ENCODE data around the gene REC8.
A peak's percentile ranks its signal among the peaks of the same experiment; 100 is the strongest.
"Not testable (repeated sequence)": the region's sequence is repeated elsewhere in the genome, so short reads cannot be mapped to it uniquely, and the experiment has no call there.

The REC8 gene

GRCh38 chr14:24204163-24205146, 32.6 kb downstream of the REC8 start:
- no peak for DNase-seq
- no peak for TF ChIP-seq POLR2A (IDR thresholded peaks at IDR 0.05; ENCODE audit: low read length)
- no peak for TF ChIP-seq GATA1 (IDR thresholded peaks at IDR 0.05; ENCODE audit: low read depth, low read length)

- no peak for TF ChIP-seq POLR2A (IDR thresholded peaks at IDR 0.05; ENCODE audit: low read length)
- TF ChIP-seq GATA1 (IDR thresholded peaks at IDR 0.05; ENCODE audit: low read depth, low read length) = no peak
- no peak for DNase-seq
Observed at GRCh38 chr14:24206260-24207103, 34.6 kb downstream of the REC8 start.

- TF ChIP-seq POLR2A (IDR thresholded peaks at IDR 0.05; ENCODE audit: low read length) = no peak
- DNase-seq = no peak
Observed at GRCh38 chr14:24207104-24207551, 35.2 kb downstream of the REC8 start.

GRCh38 chr14:24207625-24208024, 35.7 kb downstream of the REC8 start:
- no peak for TF ChIP-seq POLR2A (IDR thresholded peaks at IDR 0.05; ENCODE audit: low read length)
- TF ChIP-seq GATA1 (IDR thresholded peaks at IDR 0.05; ENCODE audit: low read depth, low read length) = no peak
- DNase-seq = no peak

- no peak for TF ChIP-seq GATA1 (IDR thresholded peaks at IDR 0.05; ENCODE audit: low read depth, low read length)
- no peak for TF ChIP-seq POLR2A (IDR thresholded peaks at IDR 0.05; ENCODE audit: low read length)
- no peak for DNase-seq
Observed at GRCh38 chr14:24211311-24211710, 39.4 kb downstream of the REC8 start.

GRCh38 chr14:24212924-24213865, 41.3 kb downstream of the REC8 start, which contains the start of gene CHMP4A:
Gene CHMP4A (minus strand): TSS chr14:24213488. CDS start chr14:24213439, 49 bp downstream.
- no peak for TF ChIP-seq GATA1 (IDR thresholded peaks at IDR 0.05; ENCODE audit: low read depth, low read length)
- TF ChIP-seq POLR2A (IDR thresholded peaks at IDR 0.05; ENCODE audit: low read length) = peak; percentile 99
- peak; percentile 97 to 98 for DNase-seq

GRCh38 chr14:24213866-24214662, 42.2 kb downstream of the REC8 start:
- TF ChIP-seq POLR2A (IDR thresholded peaks at IDR 0.05; ENCODE audit: low read length) (no peak), GATA1 (IDR thresholded peaks at IDR 0.05; ENCODE audit: low read depth, low read length) (no peak)
- DNase-seq = peak in 1 of 2 experiments; percentile 27

- TF ChIP-seq GATA1 (IDR thresholded peaks at IDR 0.05; ENCODE audit: low read depth, low read length) (no peak), POLR2A (IDR thresholded peaks at IDR 0.05; ENCODE audit: low read length) (peak; percentile 94)
- DNase-seq = peak; percentile 92 to 95
Observed at GRCh38 chr14:24215495-24216344, 43.8 kb downstream of the REC8 start, which contains the start of gene MDP1. Gene MDP1 (minus strand): TSS chr14:24216066. CDS start chr14:24215955, 111 bp downstream.

- no peak for DNase-seq
- no peak for TF ChIP-seq POLR2A (IDR thresholded peaks at IDR 0.05; ENCODE audit: low read length)
- no peak for TF ChIP-seq GATA1 (IDR thresholded peaks at IDR 0.05; ENCODE audit: low read depth, low read length)
Observed at GRCh38 chr14:24216345-24216699, 44.4 kb downstream of the REC8 start.

GRCh38 chr14:24216876-24217275, 45.0 kb downstream of the REC8 start:
- not testable (repeated sequence) for DNase-seq

- DNase-seq = no peak
- TF ChIP-seq GATA1 (IDR thresholded peaks at IDR 0.05; ENCODE audit: low read depth, low read length) = no peak
- no peak for TF ChIP-seq POLR2A (IDR thresholded peaks at IDR 0.05; ENCODE audit: low read length)
Observed at GRCh38 chr14:24219080-24219479, 47.2 kb downstream of the REC8 start.

- DNase-seq = no peak
- TF ChIP-seq POLR2A (IDR thresholded peaks at IDR 0.05; ENCODE audit: low read length) (no peak), GATA1 (IDR thresholded peaks at IDR 0.05; ENCODE audit: low read depth, low read length) (no peak)
Observed at GRCh38 chr14:24219521-24219920, 47.6 kb downstream of the REC8 start.

- not testable (repeated sequence) for DNase-seq
Observed at GRCh38 chr14:24222987-24223386, 51.1 kb downstream of the REC8 start.

All from erythroblast (primary cell).